ENCODE data around the gene SNX9.
A peak's percentile ranks its signal among the peaks of the same experiment; 100 is the strongest.
"Not testable (repeated sequence)": the region's sequence is repeated elsewhere in the genome, so short reads cannot be mapped to it uniquely, and the experiment has no call there.

Gene SNX9

DNA sequence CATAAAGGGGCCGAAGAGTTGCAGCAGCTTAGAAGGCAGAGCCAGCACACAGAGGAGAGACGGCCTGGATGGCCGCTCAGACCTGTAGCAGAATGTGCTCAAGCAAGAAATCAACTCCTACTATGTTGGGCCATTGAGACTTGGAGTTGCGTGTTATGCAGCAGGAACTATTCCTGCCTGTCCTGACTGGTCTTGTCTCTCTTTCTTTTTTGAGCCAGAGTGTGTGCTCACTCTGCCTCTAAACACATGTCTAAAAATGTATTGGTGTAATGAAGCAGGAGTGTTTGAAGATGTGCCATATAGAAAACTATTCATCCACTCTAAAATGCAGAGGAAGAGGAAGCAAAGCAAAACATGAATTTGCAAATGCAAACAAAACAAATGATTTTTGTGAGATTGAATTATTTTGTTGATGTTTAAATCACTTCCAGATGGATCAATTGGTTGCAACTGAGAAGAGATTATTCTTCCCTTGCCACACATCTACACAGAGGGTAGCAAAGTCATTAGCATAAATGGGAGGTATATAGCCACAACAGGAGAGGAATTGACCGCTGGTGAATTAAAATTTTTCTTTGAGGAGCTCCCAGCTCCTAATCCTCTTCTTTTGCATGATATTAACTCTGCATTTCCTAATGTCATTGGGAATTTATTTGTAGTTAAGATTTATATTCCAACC, 138.2 kb downstream of the SNX9 start:
- no peak for DNase-seq

DNA sequence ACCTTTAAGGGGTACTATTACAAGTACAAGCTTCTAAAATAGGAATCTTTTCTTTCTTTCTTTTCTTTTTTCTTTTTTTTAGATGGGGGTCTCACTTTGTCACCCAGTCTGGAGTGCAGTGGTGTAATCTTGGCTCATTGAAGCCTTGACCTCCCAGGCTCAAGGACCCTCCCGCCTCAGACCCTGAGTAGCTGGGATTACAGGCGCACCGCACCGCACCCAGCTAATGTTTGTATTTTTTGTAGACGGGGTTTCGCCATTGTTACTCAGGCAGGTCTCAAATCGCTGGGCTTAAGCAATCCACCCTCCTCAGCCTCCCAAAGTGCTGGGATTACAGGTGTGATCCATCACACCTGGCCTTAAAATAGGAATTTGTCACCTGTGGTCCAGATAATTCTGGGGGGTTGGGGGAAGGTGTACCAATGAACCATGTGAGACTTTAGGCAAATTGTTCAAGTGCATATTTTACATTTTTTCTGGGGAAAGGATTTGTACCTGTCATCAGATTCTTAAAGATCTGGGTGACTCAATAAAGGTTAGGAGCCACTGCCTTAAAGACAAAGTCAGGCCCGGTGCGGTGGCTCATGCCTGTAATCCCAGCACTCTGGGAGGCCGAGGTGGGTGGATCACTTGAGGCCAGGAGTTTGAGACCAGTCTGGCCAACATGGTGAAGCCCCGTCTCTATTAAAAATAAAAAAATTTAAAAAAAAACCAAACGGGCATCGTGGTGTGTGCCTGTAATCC, 139.0 kb downstream of the SNX9 start:
- DNase-seq: no peak

DNA sequence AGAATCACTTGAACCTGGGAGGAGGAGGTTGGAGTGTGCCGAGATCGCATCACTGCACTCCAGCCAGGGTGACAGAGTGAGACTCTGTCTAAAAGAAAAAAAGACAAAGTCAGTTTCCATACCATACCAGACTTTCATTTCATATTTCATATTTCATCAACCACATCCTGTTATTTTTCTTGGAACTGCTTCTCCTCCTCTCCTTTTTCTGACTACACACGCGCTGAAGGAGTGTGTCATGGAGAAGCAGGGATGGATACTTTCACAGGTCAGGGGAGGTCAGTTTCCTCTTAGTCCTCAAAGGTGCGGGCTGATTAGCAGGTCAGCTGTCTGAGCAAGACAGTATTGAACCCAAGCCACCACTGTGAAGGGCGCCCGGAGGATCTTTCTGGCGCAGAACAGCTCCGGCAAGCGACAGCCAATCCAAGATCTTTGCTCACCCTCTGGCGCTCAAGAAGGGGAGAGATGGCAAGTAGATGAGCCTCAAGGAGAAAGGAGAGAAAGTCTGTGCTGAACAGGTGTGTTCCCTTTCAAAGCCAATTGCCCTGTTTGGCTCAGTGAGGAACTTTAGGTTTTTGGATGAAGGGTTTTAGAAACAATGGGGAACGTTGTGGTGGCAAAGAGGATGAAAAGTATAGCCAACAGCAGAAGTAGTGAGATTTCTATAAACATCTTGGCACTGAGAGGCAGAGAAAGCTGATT, 139.7 kb downstream of the SNX9 start:
- DNase-seq: no peak

GRCh38 chr6:157964100-157964499, 141.1 kb downstream of the SNX9 start:
- DNase-seq: no peak

GRCh38 chr6:157965387-157965786, 142.3 kb downstream of the SNX9 start:
- no peak for DNase-seq

DNA sequence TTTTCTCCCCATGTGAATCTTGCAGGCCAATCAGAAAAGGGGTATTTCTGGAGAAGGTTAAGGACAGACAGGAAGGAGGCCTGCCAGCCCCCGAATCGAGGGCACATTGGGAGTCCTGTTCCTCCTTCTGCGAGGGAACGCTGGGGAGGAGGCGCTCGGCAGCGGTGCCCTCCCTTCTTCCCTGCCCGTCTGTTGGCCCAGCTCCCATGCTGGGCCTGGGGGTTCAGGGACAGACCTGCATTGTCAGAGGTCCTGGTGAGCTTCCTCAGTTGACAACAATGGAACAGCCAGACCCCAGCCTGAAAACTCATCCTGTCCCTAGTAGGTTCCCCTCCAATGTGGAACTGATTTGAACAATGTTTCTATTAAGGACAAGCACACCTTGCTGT, 143.5 kb downstream of the SNX9 start:
- DNase-seq: no peak

GRCh38 chr6:157967020-157967419, 144.0 kb downstream of the SNX9 start:
- DNase-seq: peak; percentile 57

GRCh38 chr6:157967486-157967885, 144.4 kb downstream of the SNX9 start:
- DNase-seq: no peak

- not testable (repeated sequence) for DNase-seq
Observed at GRCh38 chr6:157972177-157972576, 149.1 kb downstream of the SNX9 start.

DNA sequence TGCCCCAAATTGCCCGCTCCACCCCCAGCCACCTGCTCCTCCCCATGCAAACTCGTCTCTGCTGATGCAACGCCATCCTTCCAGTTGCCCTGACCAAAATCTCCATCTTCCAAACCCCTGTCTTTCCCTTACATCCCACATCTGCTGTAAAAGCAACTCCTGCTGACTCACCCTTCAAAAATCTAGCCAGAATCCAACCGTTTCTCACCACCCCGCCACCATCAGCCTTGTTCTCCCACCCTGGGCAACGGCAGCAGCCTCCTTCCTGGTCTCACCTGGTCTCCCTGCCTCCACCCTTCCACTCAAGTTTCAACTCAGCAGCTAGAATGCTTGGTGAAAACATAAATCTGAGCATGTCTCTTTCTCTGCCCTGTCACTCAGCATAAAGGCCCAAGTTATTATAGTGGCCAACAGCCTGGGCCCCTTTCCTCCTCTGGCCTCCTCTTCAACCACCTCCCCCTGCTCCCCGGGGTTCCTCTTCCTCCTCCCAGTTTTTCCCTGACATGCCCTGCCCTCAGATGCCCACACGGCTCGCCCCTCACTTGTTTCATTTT, 151.4 kb downstream of the SNX9 start:
- DNase-seq: no peak

DNA sequence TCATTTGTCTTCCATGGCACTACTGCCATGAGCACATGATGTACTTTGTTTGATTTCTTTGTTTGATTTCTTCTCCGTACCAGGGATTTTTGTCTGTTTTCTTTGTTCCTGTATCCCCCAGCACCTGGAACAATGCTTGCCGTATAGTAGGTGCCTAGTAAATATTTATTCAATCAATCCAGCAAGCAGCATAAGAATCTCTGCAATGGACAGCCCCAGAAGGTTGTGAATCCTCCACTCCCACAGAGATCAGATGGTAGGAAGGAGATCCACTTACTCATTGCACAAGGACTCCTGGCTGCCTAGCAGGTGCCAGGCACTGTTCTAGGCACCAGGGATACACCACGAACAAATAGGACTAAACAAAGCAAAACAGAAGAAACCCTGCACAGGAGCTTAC, 151.9 kb downstream of the SNX9 start:
- no peak for DNase-seq

DNA sequence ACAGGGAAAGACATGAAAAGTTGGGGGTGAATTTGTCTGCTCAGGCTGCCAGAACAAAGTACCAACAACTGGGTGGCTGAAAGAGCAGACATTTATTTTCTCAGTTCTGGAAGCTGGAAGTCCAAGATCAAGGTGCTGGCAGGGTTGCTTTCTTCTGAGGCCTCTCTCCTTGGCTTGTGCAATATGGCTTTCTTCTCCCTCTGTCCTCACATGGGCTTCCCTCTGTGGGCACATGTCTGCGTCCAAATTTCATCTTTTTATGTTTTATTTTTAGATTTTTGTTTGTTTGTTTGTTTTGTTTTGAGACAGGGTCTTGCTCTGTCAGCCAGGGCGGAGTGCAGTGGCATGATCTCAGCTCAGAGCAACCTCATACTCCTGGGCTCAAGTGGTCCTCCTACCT, 152.4 kb downstream of the SNX9 start:
- DNase-seq: no peak

DNA sequence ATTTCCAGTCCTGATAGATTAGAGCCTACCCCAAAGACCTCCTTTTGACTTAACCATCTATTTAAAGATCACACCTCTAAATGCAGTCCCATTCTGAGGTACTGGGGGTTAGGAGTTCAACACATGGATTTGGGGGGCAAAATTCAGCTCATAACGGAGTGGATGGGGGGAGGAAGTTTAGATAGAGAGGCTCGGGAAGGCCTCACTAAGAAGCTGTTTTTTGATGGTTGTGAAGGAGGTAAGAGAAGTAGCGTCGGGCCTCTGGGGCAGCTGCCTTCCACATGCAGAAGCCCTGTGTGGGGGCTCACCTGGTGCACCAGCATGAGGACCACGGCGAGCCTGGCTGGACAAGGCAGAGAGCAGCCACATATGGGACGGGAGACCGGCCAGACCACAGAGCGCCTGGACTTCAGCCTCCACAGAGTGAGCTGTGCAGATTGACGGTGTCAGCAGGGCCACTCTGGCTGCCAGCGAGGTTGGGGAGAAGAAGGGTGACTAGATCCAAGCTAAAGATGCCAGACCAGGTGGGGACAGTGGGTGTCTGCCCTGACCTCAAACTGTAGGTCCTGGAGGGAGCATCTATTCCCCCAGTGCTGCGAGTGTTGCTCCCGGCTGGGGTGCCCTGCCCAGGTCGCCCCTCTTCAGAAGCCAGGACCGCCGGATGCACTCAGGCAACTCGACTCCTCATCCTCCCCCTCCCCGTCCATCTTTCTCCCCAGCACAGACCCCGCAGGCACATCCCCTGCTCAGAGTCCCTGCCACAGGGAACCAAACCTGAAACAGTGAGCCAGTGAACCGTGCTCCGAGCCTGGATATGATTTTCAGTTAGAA, 153.5 kb downstream of the SNX9 start:
- no peak for DNase-seq

GRCh38 chr6:157977176-157977804, 154.2 kb downstream of the SNX9 start:
- DNase-seq: no peak

DNA sequence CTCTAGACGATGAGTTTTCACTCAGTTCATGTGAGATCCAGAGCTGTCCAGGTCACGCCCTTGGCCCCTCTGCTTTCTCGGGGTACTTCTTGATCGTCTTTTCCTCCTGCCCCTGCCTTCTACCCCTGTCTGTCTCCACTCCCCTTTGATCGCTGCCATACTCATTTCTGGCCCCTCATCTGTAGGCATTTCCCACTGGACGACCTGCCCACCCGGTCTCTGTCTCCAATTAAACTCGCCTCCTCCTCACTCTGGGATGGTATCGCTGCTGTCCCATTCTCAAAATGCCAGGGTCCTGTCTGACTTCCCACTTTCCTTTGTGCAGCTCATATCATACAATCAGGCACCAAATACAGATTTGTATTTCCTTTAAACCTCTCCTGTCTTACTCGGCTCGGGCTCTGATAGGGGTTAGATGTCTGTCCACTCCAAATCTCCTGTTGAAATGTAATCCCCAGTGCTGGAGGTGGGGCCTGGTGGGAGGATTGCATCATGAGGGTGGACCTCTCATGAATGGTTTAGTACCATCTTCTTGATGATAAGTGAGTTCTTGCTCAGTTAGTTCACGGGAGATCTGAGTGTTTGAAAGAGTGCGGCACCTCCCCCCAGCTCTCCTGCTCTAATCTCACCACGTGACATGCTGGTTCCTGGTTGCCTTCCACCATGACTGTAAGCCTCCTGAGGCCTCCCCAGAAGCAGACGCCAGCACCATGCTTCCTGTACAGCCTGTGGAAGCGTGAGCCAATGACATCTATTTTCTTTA, 155.2 kb downstream of the SNX9 start:
- no peak for DNase-seq

DNA sequence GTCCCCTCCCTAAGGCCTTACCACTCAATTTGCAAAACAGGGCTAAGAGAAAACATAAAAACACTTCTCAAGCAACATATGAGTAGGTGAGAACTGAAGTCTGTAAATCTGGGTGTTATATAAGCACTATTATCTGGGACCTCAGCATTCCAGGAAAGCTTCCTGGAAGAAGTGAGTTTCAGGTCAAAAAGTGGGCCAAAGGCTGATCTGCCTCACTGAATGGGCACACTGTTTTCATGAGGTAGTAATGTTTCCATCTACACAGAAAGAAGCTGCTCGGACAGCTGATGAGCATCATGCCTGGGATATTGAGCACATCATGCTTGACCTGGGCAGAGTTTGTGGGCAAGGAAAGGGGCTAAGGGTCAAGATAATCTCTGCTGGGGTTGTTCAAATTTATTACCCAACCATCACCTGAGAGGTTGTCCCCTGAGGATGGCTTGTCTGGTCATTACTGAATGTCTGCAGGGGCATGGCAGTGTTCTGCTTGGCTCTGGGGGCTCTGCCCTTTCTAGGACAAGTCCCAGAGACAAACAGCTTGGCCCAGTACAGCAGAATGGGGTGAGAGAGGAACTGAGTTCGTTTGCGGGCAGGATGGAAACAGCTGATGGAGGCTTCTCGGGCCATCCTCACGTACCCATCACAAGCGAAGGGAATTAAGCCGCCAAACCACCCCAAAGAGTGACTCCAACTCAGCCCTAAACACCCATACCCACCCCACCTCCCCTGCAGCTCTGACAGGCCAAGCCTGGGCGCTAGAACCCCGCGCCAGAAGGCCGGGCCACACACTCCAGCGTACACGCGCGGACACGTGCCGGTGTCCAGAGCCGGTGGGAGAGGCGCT, 157.5 kb downstream of the SNX9 start:
- no peak for DNase-seq

DNA sequence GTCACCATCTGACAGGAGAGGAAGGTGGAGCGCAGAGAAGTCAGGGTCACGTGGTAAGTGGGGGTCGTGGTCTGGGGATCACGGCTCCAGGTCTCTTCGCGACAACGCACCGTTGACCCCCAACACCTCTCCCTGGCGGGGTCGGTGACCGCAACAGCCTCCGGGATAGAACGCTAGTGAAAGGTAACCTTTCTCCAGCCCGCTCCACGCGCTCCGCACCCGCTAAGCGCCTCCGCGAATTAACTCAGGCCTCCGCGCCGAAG, 158.0 kb downstream of the SNX9 start:
- DNase-seq: no peak

GRCh38 chr6:157981395-157982101, 158.5 kb downstream of the SNX9 start, which contains the start of gene SYNJ2:
SYNJ2 (plus strand) TSS chr6:157981863; CDS start chr6:157981962, 99 bp downstream.
- peak; percentile 50 for DNase-seq

DNA sequence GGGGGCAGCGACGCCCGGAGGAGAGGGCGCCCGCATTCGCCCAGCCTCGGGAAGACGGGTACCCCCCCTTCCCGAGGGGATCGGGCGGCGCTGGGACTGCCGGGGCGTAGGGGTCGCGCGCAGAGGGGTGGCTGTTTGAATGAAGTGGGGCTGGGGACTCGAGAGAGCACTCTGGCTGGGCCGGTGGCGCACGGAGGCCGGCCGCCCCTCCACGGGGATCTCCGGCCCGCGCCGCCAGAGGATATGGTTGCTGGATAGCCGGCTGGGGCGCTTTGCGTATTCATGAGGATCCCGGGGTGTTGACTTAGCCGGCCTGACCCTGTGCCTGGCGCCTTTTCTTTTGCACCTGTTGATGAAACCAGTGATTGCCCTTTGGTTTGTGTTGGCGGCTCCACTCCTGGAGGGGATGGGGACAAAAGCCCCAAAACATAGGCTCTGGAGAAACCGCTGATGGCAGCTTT, 159.1 kb downstream of the SNX9 start:
- DNase-seq: peak; percentile 16
